GM12874 (cell line): ENCODE data around the gene NUP210L.
A peak's percentile ranks its signal among the peaks of the same experiment; 100 is the strongest.

Experiments
- TF ChIP-seq, protein P1 (sequence below): IDR thresholded peaks from 2 replicates; pipeline ENCODE4 v1.5.1; 2011; ENCODE audit warnings: low read depth, mild to moderate bottlenecking, control low read depth, low read length, moderate library complexity; ENCODE audit not compliant: insufficient read depth

The NUP210L gene

DNA sequence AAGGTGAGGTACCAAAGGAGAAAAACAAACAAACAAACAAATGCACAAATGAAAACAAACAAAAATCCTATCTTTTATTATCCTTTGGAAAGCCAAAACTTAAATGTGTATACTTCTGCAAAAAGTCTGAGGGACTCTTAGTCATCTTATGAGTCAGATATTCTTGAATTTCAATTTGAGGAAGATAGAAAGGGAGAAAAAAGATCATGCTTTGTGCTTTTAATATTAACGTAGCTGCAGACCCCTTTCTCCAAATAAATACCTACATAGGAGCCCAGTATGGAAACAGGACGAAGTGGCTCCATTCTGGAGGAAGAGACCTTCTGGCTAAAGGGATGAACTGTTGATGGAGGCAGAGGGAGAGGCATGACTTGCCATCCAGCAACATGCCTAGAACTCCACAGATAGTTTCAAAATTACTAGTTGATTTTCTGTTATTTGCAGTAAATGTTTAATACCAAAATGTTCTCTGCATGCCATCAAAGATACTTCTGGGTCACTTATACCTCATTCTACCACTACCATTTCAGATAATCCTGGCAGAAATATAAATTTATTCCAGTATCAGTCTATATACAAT lies 25.4 kb downstream of the NUP210L start:
- TF ChIP-seq, protein P1, sequence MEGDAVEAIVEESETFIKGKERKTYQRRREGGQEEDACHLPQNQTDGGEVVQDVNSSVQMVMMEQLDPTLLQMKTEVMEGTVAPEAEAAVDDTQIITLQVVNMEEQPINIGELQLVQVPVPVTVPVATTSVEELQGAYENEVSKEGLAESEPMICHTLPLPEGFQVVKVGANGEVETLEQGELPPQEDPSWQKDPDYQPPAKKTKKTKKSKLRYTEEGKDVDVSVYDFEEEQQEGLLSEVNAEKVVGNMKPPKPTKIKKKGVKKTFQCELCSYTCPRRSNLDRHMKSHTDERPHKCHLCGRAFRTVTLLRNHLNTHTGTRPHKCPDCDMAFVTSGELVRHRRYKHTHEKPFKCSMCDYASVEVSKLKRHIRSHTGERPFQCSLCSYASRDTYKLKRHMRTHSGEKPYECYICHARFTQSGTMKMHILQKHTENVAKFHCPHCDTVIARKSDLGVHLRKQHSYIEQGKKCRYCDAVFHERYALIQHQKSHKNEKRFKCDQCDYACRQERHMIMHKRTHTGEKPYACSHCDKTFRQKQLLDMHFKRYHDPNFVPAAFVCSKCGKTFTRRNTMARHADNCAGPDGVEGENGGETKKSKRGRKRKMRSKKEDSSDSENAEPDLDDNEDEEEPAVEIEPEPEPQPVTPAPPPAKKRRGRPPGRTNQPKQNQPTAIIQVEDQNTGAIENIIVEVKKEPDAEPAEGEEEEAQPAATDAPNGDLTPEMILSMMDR: no peak

DNA sequence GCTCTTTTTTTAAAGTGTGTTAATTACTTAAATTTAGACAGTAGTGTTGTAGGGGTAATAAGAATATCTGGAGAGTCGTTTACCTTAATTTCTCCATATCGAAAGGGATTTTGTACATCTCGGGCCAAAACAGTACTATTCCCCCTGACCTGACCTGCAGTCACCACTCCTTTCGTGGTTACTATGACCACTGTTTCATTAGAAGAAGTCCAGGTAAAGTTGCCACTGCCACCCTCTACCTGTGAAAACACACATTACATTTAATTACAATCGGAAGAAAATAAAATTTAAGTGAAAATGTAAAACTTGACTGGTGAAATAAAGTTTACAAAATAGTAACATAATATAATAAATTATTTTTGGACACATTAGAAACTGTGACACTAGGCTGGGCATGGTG lies 37.2 kb downstream of the NUP210L start:
- TF ChIP-seq, protein P1: no peak

DNA sequence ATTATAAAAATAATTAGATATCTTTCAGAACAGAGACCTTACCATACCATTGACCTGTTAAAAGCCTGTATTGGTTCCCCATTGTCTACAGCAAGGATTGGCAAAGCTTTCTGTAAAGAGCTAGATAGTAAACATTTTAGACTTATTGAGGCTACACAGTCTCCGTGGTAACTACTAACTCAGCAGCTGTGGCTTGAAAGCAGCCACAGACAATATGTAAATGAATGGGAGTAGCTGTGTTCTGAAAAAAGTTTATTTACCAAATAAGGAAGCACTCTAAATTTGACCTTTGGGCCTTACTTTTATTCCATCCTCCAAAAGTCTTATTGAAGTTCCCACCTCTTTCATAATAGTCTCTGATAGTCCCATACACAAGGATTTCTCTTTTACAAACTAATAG lies 39.7 kb downstream of the NUP210L start:
- TF ChIP-seq, protein P1: no peak

DNA sequence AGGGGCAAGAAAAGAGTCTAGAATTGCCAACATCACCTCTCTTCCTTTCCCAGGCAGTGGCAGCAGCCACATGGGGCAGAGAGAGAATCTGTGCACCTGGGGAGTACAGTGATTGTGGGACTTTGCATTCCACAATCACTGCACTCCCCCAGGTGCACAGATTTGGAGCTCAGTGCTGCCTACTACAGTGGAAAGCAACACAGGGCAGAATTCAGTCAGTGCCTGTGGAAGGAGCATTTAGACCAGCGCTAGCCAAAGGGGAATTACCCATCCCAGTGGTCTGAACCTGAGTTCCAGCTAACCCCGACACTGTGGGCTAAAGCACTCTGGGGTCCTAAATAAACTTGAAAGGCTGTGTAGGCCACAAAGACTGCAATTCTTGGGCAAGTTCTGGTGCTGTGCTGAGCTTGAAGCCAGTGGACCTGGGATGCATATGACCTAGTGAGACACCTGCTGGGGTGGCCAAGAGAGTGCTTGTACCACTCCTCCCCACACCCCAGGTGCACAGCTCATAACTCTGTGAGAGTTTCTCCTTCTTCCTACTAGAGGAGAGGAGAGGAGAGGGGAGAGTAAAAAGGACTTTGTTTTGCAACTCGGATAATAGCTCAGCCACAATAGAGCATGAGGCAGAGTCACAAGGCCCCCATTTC lies 50.3 kb downstream of the NUP210L start:
- TF ChIP-seq, protein P1: 0 out of 2 replicates have a peak, but pooled peaks have one; percentile 9

DNA sequence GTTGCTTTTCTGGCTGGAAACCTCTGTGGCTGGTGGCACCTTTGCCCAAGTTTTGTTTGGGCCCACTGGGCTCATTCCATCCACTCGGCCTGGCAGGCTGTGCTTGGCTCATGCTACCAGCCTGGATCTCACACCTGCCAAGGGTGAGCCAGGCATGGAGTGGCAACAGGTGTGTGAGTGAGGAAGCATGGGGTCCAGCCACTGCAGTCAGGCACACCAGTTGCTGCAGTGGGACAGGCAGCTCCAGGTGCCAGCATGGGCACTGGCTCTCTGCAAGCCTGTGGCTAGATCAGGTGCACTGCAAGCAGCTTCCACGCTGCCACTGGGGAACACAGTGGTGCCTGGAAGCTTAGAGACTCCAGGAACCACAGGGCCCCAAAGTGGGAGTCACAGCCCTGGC lies 57.0 kb downstream of the NUP210L start:
- TF ChIP-seq, protein P1: no peak

DNA sequence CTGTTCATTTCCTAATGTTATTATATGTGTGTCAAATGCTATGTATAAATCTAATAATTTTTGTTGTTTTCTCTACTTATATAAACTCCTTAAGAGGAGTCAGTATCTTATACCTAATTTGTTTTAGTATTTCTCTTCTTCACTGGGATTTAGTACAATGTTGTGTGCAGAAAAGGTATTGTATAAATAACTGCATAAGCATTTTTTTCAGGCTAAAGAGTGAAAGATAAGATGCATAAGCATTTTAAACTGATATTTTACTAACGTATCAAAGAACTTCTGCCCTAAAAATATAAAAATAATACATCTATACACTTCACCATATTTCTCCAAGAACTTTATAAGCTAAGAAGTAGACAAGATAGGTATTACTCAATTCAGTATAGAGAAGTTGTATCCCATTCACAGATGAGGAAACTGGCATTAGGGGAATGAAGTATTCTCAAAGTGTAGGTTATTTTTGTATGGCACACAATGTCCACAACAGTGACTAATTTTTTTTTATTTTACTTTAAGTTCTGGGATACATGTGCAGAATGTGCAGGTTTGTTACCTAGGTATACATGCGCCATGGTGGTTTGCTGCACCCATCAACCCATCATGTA lies 59.3 kb downstream of the NUP210L start:
- TF ChIP-seq, protein P1: no peak

DNA sequence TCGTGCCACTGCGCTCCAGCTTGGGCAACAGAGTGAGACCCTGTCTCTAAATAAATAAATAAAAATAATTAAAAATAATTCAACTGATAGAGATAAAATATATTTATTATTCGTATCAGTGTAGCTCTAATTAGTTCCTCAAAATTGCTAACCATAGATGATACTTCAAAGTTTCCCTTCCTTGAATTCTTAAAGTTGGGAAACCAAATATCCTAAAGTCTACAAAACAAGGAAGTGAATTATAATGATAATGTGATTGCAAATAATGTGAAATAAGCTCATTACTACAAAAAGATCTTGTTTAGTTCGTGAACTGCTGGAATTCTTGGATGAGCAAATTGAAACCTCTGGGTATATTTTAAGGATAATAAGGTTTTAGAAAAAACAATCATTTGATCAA lies 60.5 kb downstream of the NUP210L start:
- TF ChIP-seq, protein P1: no peak
